HepG2 (cell line): ENCODE data around the gene ZNF652. TPM values are rescaled to one million over a fixed set of nuclear protein-coding genes. Genes with fewer than 3 reads are reported as not detected.
A peak's percentile ranks its signal among the peaks of the same experiment; 100 is the strongest.

ENCODE experiments used
- IRX3 ChIP-seq: sonication (generic); formaldehyde crosslinking; IDR thresholded peaks from 2 replicates; pipeline ENCODE4 v1.8.1; 2023; ENCODE audit warnings: mild to moderate bottlenecking, low read depth, missing genetic modification reagents, borderline replicate concordance
- PAXIP1 ChIP-seq: sonication (generic); formaldehyde crosslinking; conservative IDR thresholded peaks from 2 replicates; pipeline ENCODE4 v1.4.0; 2020; ENCODE audit warnings: mild to moderate bottlenecking, missing genetic modification reagents, moderate library complexity
- PHF8 ChIP-seq: sonication (generic); formaldehyde crosslinking; IDR thresholded peaks from 2 replicates; pipeline ENCODE4 v1.5.0; 2020; ENCODE audit warnings: missing genetic modification reagents
- PRDM10 ChIP-seq: sonication (generic); formaldehyde crosslinking; IDR thresholded peaks from 2 replicates; pipeline ENCODE4 v1.4.0; 2020; ENCODE audit warnings: low read depth, missing genetic modification reagents
- RXRA ChIP-seq: sonication (generic); formaldehyde crosslinking; IDR thresholded peaks from 2 replicates; pipeline ENCODE4 v1.5.1; 2020; ENCODE audit warnings: missing genetic modification reagents
- SALL1 ChIP-seq: sonication (generic); formaldehyde crosslinking; IDR thresholded peaks from 2 replicates; pipeline ENCODE4 v1.8.0; 2022; ENCODE audit warnings: mild to moderate bottlenecking, missing genetic modification reagents
- SIN3A ChIP-seq: IDR thresholded peaks from 2 replicates; pipeline ENCODE4 v1.6.1; 2011; ENCODE audit warnings: low read depth, mild to moderate bottlenecking, control low read depth, low read length, borderline replicate concordance
- ZBTB14 ChIP-seq: sonication (generic); formaldehyde crosslinking; IDR thresholded peaks from 2 replicates; pipeline ENCODE4 v1.4.0; 2020; ENCODE audit warnings: missing genetic modification reagents
- ZNF280D ChIP-seq: sonication (generic); formaldehyde crosslinking; IDR thresholded peaks from 2 replicates; pipeline ENCODE4 v1.5.1; 2020; ENCODE audit warnings: mild to moderate bottlenecking, missing genetic modification reagents
- ZNF430 ChIP-seq: sonication (generic); formaldehyde crosslinking; IDR thresholded peaks from 2 replicates; pipeline ENCODE4 v1.9.0; 2021; ENCODE audit warnings: mild to moderate bottlenecking, missing genetic modification reagents
- ZNF563 ChIP-seq: sonication (generic); formaldehyde crosslinking; IDR thresholded peaks from 2 replicates; pipeline ENCODE4 v1.8.0; 2022; ENCODE audit warnings: mild to moderate bottlenecking, moderate library complexity, missing genetic modification reagents
- ZNF710 ChIP-seq: sonication (generic); formaldehyde crosslinking; IDR thresholded peaks from 2 replicates; pipeline ENCODE4 v1.5.0; 2020; ENCODE audit warnings: mild to moderate bottlenecking, missing genetic modification reagents, borderline replicate concordance
- ZSCAN21 ChIP-seq: sonication (generic); formaldehyde crosslinking; IDR thresholded peaks from 2 replicates; pipeline ENCODE4 v1.8.0; 2022; ENCODE audit warnings: mild to moderate bottlenecking, missing genetic modification reagents, moderate library complexity, borderline replicate concordance
- polyA plus RNA-seq, 8 experiments: library from polyadenylated mRNA; depleted of rRNA in 3 of 8; stranded (reverse) in 7 of 8; unstranded in 1 of 8; fragments of >200 nt; fragmentation: Illumina TruSeq in 4 of 8; extraction: Trizol in 4 of 8; gene quantifications; 2 replicates each; pipeline versions ENCODE4 v1.2.1 to v1.2.3, GENCODE V29; 2011 to 2016; ENCODE audit warnings: low read depth in 4 of 8, missing spikeins in 1 of 8, mixed read lengths in 1 of 8; ENCODE audit not compliant: insufficient read depth in 1 of 8
- total RNA-seq, 5 experiments: library from RNA; depleted of rRNA; stranded (reverse); fragments of >200 nt; fragmentation: Illumina TruSeq; extraction: Trizol; gene quantifications; 2 replicates each; pipeline ENCODE4 v1.2.3, GENCODE V29; 2016; ENCODE audit warnings: low read depth in 1 of 5

Gene ZNF652
- total and polyA plus RNA-seq, 2 of the 13 experiments (the other 11 are each of a cell fraction or from before 2014, with no cell fraction given): 16.2 to 30.2 TPM

- no peak for TF ChIP-seq ZNF280D (CRISPR knock-in tag)
- TF ChIP-seq ZNF710 (CRISPR knock-in tag): peak; percentile 80; the same call in 1 of the 2 replicates
- peak; percentile 69; the same call in 1 of the 2 replicates for TF ChIP-seq PHF8
- peak; percentile 55; the same call in 1 of the 2 replicates for TF ChIP-seq SIN3A
- TF ChIP-seq ZNF563 (CRISPR knock-in tag): peak; percentile 82; the same call in 1 of the 2 replicates
- peak; percentile 13; the same call in 1 of the 2 replicates for TF ChIP-seq ZNF430
- peak; percentile 65; the same call in 1 of the 2 replicates for TF ChIP-seq PRDM10 (CRISPR knock-in tag)
- peak; percentile 63; the same call in 1 of the 2 replicates for TF ChIP-seq ZSCAN21
- no peak; the same call in 1 of the 2 replicates for TF ChIP-seq IRX3 (CRISPR knock-in tag)
- peak; percentile 39; the same call in 1 of the 2 replicates for TF ChIP-seq PAXIP1 (CRISPR knock-in tag)
- peak; percentile 90 for TF ChIP-seq ZBTB14 (CRISPR knock-in tag)
- peak; percentile 47; the same call in 1 of the 2 replicates for TF ChIP-seq RXRA (CRISPR knock-in tag)
- TF ChIP-seq SALL1 (CRISPR knock-in tag): peak; percentile 61; the same call in 1 of the 2 replicates
Measured at GRCh38 chr17:49361902-49362722, at the start of gene ZNF652 (continued).
